ENCODE data around the gene USP32.

DNA sequence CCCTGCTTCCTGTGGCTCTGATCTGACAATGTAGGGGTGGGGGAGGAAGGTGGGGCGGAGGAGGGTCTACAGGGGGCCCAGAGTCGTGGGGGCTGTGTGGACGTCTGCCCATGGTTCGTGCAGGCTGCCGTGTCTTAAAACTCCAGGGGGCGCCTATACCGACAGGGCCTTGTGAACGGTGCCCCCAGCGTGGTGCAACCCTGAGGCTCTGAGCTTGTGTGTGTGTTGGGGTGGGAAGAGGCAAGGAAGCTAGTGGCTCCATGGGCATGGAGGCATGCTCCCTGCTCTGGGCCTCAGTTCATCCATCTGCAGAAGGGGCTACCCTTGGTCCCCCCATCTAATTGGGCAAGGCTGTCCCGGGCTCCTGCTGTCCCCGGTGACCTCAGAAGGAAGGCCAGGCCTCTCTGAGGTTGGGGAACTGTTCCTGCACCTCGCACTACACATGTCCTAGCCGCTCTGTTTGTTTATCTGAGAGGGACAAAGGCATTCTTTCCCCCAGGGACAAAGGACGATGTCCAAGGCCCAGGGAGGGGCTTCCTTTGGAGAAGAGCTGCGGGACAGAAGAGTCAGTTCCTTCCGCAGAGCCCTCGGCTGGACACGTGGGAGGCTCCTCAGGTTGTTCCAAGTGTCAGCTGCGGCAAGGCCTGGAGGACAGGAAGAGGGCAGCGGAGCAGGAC is 228.7 kb downstream of the USP32 start:
- TF ChIP-seq, protein P1, sequence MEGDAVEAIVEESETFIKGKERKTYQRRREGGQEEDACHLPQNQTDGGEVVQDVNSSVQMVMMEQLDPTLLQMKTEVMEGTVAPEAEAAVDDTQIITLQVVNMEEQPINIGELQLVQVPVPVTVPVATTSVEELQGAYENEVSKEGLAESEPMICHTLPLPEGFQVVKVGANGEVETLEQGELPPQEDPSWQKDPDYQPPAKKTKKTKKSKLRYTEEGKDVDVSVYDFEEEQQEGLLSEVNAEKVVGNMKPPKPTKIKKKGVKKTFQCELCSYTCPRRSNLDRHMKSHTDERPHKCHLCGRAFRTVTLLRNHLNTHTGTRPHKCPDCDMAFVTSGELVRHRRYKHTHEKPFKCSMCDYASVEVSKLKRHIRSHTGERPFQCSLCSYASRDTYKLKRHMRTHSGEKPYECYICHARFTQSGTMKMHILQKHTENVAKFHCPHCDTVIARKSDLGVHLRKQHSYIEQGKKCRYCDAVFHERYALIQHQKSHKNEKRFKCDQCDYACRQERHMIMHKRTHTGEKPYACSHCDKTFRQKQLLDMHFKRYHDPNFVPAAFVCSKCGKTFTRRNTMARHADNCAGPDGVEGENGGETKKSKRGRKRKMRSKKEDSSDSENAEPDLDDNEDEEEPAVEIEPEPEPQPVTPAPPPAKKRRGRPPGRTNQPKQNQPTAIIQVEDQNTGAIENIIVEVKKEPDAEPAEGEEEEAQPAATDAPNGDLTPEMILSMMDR (IDR thresholded peaks at IDR 0.05), result no peak
- TF ChIP-seq EP300 (IDR thresholded peaks at IDR 0.05; ENCODE audit: low read depth), result no peak
- no peak for TF ChIP-seq POLR2A (IDR thresholded peaks at IDR 0.05)
- TF ChIP-seq POLR2AphosphoS5 (IDR thresholded peaks at IDR 0.05), result no peak
